HEK293 (cell line): ENCODE measurements around the gene KREMEN2.

Experiments used
- CTCF ChIA-PET: fragments of 350-600 bp; formaldehyde crosslinking; extraction: SDS; loops from one replicate; lab custom pipeline; 2021; ENCODE audit warnings: antibody characterized with exemption; lab: Yijun Ruan, JAX
- POLR2A ChIA-PET: fragments of 300-600 bp; formaldehyde crosslinking; extraction: SDS; loops from one replicate; lab custom pipeline; 2020; ENCODE audit warnings: antibody characterized with exemption, inconsistent platforms; lab: Yijun Ruan, JAX
- H3K27ac ChIP-seq: fragments of 200-500 bp; sonication (Bioruptor generic); 2 replicates; pipeline ENCODE4 v1.5.1; 2014; ENCODE audit warnings: low read depth, low read length, control low read depth, inconsistent platforms; ENCODE audit errors: extremely low read depth
- H3K36me3 ChIP-seq, 2 experiments: fragments of 200-500 bp in 1 of 2; sonication (Bioruptor generic) in 1 of 2; 1 replicate in 1 of 2; 2 replicates in 1 of 2; pipeline ENCODE4 v1.5.1; 2014 to 2017; ENCODE audit warnings: inconsistent platforms in 2 of 2, low read length in 2 of 2; ENCODE audit not compliant: control insufficient read depth in 2 of 2, insufficient read depth in 1 of 2
- H3K4me1 ChIP-seq: fragments of 200-500 bp; sonication (Bioruptor generic); 2 replicates; pipeline ENCODE4 v1.5.1; 2014; ENCODE audit warnings: mild to moderate bottlenecking, low read length, inconsistent platforms; ENCODE audit not compliant: control insufficient read depth, insufficient read depth
- H3K4me3 ChIP-seq: 2 replicates; pipeline ENCODE4 v1.5.1; 2011; ENCODE audit warnings: low read depth, mild to moderate bottlenecking, control low read depth, low read length, moderate library complexity
- H3K9me3 ChIP-seq: fragments of 200-500 bp; sonication (Bioruptor generic); 2 replicates; pipeline ENCODE4 v1.5.1; 2014; ENCODE audit warnings: low read depth, low read length, inconsistent platforms; ENCODE audit not compliant: control insufficient read depth, insufficient read depth
- EGR2 ChIP-seq: fragments of 450-650 bp; formaldehyde crosslinking; IDR thresholded peaks from 2 replicates; pipeline ENCODE4 v1.5.1; 2016; ENCODE audit warnings: low read depth, missing biosample characterization, missing genetic modification characterization
- HOXA7 ChIP-seq: sonication (generic); formaldehyde crosslinking; IDR thresholded peaks from 2 replicates; pipeline ENCODE4 v1.8.1; 2022; ENCODE audit warnings: missing genetic modification reagents, borderline replicate concordance
- KLF10 ChIP-seq: fragments of 450-650 bp; IDR thresholded peaks from 2 replicates; pipeline ENCODE4 v1.5.1; 2018; ENCODE audit warnings: missing biosample characterization, mild to moderate bottlenecking, missing genetic modification characterization
- KLF17 ChIP-seq: fragments of 450-650 bp; formaldehyde crosslinking; IDR thresholded peaks from 2 replicates; pipeline ENCODE4 v1.5.1; 2016; ENCODE audit warnings: missing biosample characterization, missing genetic modification characterization
- KLF7 ChIP-seq: fragments of 450-650 bp; formaldehyde crosslinking; IDR thresholded peaks from 2 replicates; pipeline ENCODE4 v1.5.1; 2016; ENCODE audit warnings: missing biosample characterization, missing genetic modification characterization, borderline replicate concordance
- PRDM10 ChIP-seq: fragments of 450-650 bp; formaldehyde crosslinking; IDR thresholded peaks from 2 replicates; pipeline ENCODE4 v1.5.1; 2016; ENCODE audit warnings: missing biosample characterization, missing genetic modification characterization
- REPIN1 ChIP-seq: fragments of 450-650 bp; formaldehyde crosslinking; IDR thresholded peaks from 2 replicates; pipeline ENCODE4 v1.5.1; 2017; ENCODE audit warnings: missing biosample characterization, missing genetic modification characterization, low read depth
- SP2 ChIP-seq: fragments of 450-650 bp; formaldehyde crosslinking; IDR thresholded peaks from 2 replicates; pipeline ENCODE4 v1.5.1; 2016; ENCODE audit warnings: missing biosample characterization, missing genetic modification characterization
- SP7 ChIP-seq: fragments of 450-650 bp; formaldehyde crosslinking; IDR thresholded peaks from 2 replicates; pipeline ENCODE4 v1.5.1; 2016; ENCODE audit warnings: missing biosample characterization, missing genetic modification characterization
- WT1 ChIP-seq: fragments of 450-650 bp; formaldehyde crosslinking; IDR thresholded peaks from 2 replicates; pipeline ENCODE4 v1.5.1; 2016; ENCODE audit warnings: missing biosample characterization, missing genetic modification characterization
- ZBTB17 ChIP-seq: fragments of 450-650 bp; formaldehyde crosslinking; IDR thresholded peaks from 2 replicates; pipeline ENCODE4 v1.5.1; 2016; ENCODE audit warnings: missing biosample characterization, missing genetic modification characterization
- ZBTB44 ChIP-seq: fragments of 450-650 bp; IDR thresholded peaks from 2 replicates; pipeline ENCODE4 v1.5.1; 2018; ENCODE audit warnings: missing biosample characterization, mild to moderate bottlenecking, missing genetic modification characterization
- ZFHX2 ChIP-seq: fragments of 450-650 bp; formaldehyde crosslinking; conservative IDR thresholded peaks from 2 replicates; pipeline ENCODE4 v1.5.1; 2016; ENCODE audit warnings: missing biosample characterization, missing genetic modification characterization
- ZNF146 ChIP-seq: fragments of 450-650 bp; formaldehyde crosslinking; IDR thresholded peaks from 2 replicates; pipeline ENCODE4 v1.5.1; 2016; ENCODE audit warnings: missing biosample characterization, missing genetic modification characterization
- ZNF19 ChIP-seq: fragments of 450-650 bp; formaldehyde crosslinking; IDR thresholded peaks from 2 replicates; pipeline ENCODE4; 2016; ENCODE audit warnings: missing biosample characterization, missing genetic modification characterization, low read depth
- ZNF280D ChIP-seq: fragments of 450-650 bp; formaldehyde crosslinking; IDR thresholded peaks from 2 replicates; pipeline ENCODE4 v1.5.1; 2016; ENCODE audit warnings: missing biosample characterization, missing genetic modification characterization
- ZNF362 ChIP-seq: fragments of 450-650 bp; formaldehyde crosslinking; IDR thresholded peaks from 2 replicates; pipeline ENCODE4 v1.5.1; 2016; ENCODE audit warnings: missing biosample characterization, missing genetic modification characterization
- ZNF449 ChIP-seq: fragments of 450-650 bp; formaldehyde crosslinking; IDR thresholded peaks from 2 replicates; pipeline ENCODE4 v1.5.1; 2017; ENCODE audit warnings: missing biosample characterization, mild to moderate bottlenecking, missing genetic modification characterization, moderate library complexity
- ZNF664 ChIP-seq: fragments of 450-650 bp; formaldehyde crosslinking; IDR thresholded peaks from 2 replicates; pipeline ENCODE4 v1.5.1; 2016; ENCODE audit warnings: missing biosample characterization, missing genetic modification characterization
- ZNF701 ChIP-seq: fragments of 450-650 bp; formaldehyde crosslinking; IDR thresholded peaks from 2 replicates; pipeline ENCODE4 v1.5.1; 2016; ENCODE audit warnings: missing biosample characterization, missing genetic modification characterization
- ZNF791 ChIP-seq: fragments of 450-650 bp; formaldehyde crosslinking; IDR thresholded peaks from 2 replicates; pipeline ENCODE4 v1.5.1; 2016; ENCODE audit warnings: missing biosample characterization, missing genetic modification characterization
- ZNF792 ChIP-seq: fragments of 450-650 bp; formaldehyde crosslinking; IDR thresholded peaks from 2 replicates; pipeline ENCODE4 v1.5.1; 2016; ENCODE audit warnings: missing biosample characterization, missing genetic modification characterization

The KREMEN2 gene

GRCh38 chr16:2915196-2915929, 48.7 kb upstream of the KREMEN2 start:
- Histone ChIP-seq H3K4me3 (no peak overlapping the region), H3K9me3 (no peaks in the 10 kb centered on the region), H3K36me3 (peaks cover 7 to 10% of the 10 kb centered on the region in 2 experiments; a peak in 2 of 3 replicates), H3K4me1 (0 out of 2 replicates have a peak, but pooled peaks cover 4% of the 10 kb centered on the region), H3K27ac (peak overlapping the region; percentile 38; the same call in 1 of the 2 replicates)
- TF ChIP-seq SP2 (tag by site-specific recombination): peak; percentile 35; the same call in 1 of the 2 replicates
- no peak for TF ChIP-seq REPIN1 (tag by site-specific recombination)
- peak; percentile 61; the same call in 1 of the 2 replicates for TF ChIP-seq PRDM10 (tag by site-specific recombination)
- TF ChIP-seq ZNF280D (tag by site-specific recombination): no peak
- no peak for TF ChIP-seq ZNF701 (tag by site-specific recombination)
- no peak for TF ChIP-seq ZNF146 (tag by site-specific recombination)
- no peak for TF ChIP-seq KLF7 (tag by site-specific recombination)
- TF ChIP-seq SP7 (tag by site-specific recombination): peak; percentile 67
- no peak for TF ChIP-seq ZNF19
- TF ChIP-seq ZNF791 (tag by site-specific recombination): no peak
- TF ChIP-seq EGR2 (tag by site-specific recombination): peak; percentile 78
- TF ChIP-seq ZBTB44: no peak
- TF ChIP-seq KLF17 (tag by site-specific recombination): peak; percentile 43; the same call in 1 of the 2 replicates
- TF ChIP-seq HOXA7 (CRISPR knock-in tag): no peak
- TF ChIP-seq WT1 (tag by site-specific recombination): no peak
- peak; percentile 40; the same call in 1 of the 2 replicates for TF ChIP-seq ZNF664 (tag by site-specific recombination)
- peak; percentile 29; the same call in 1 of the 2 replicates for TF ChIP-seq ZNF362 (tag by site-specific recombination)
- TF ChIP-seq KLF10 (tag by site-specific recombination): peak; percentile 22; the same call in 1 of the 2 replicates
- peak; percentile 80; the same call in 1 of the 2 replicates for TF ChIP-seq ZBTB17 (tag by site-specific recombination)
- TF ChIP-seq ZNF792 (tag by site-specific recombination): no peak
- TF ChIP-seq ZNF449 (tag by site-specific recombination): peak; percentile 93
- TF ChIP-seq ZFHX2 (tag by site-specific recombination): peak; percentile 67
- POLR2A ChIA-PET: interaction anchor here (1.3 to 1.7 kb wide), 3 partner anchors 10 to 32 kb away, joined by 4 to 7 read pairs (median 4); partner anchors contain the start of gene FLYWCH2
- CTCF ChIA-PET: interaction anchor here (0.7 to 2.2 kb wide), 5 partner anchors 8 to 109 kb away, joined by 3 to 7 read pairs (median 6); no protein-coding TSS in a partner anchor
